ENCODE measurements around the gene RASD2. TPM values are rescaled to one million over a fixed set of nuclear protein-coding genes. Genes with fewer than 3 reads are reported as not detected.
"Not testable (repeated sequence)": the region's sequence is repeated elsewhere in the genome, so short reads cannot be mapped to it uniquely, and the experiment has no call there.

Gene RASD2
- total RNA-seq, result 0.05 TPM in 1 of 2 replicates, not detected in the other

- intact Hi-C loops (cut with micrococcal nuclease), result loop anchor here (1.0 kb wide), 1 partner anchor 12 kb away; no protein-coding TSS in a partner anchor
These were observed at the start of gene RASD2 for GRCh38 chr22:35540595-35541253. TSS of gene RASD2 (plus strand) at chr22:35540831. CDS start at chr22:35546810, 5,979 bp downstream.

GRCh38 chr22:35491061-35491907 lies 49.3 kb upstream of the RASD2 start:
- intact Hi-C loops (cut with micrococcal nuclease), result not testable (repeated sequence)

- intact Hi-C loops (cut with micrococcal nuclease), result no loop called here
These were observed 48.7 kb upstream of the RASD2 start for GRCh38 chr22:35491908-35492380.

GRCh38 chr22:35493074-35493473 lies 47.6 kb upstream of the RASD2 start:
- intact Hi-C loops (cut with micrococcal nuclease), result no loop called here

DNA sequence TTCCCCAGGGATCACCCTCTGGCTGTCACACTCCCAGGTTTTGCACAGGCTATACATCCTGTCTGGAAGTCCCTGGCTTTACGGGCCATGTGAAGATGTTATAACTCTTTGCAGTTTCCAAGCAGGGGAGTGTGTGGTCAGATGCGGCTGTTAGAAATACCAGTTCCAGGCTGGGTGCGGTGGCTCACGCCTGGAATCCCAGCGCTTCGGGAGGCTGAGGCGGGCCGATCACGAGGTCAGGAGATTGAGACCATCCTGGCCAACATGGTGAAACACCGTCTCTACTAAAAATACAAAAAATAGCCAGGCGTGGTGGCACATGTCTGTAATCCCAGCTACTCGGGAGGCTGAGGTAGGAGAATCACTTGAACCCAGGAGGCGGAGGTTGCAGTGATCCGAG lies 44.9 kb upstream of the RASD2 start:
- intact Hi-C loops (cut with micrococcal nuclease), result not testable (repeated sequence)

DNA sequence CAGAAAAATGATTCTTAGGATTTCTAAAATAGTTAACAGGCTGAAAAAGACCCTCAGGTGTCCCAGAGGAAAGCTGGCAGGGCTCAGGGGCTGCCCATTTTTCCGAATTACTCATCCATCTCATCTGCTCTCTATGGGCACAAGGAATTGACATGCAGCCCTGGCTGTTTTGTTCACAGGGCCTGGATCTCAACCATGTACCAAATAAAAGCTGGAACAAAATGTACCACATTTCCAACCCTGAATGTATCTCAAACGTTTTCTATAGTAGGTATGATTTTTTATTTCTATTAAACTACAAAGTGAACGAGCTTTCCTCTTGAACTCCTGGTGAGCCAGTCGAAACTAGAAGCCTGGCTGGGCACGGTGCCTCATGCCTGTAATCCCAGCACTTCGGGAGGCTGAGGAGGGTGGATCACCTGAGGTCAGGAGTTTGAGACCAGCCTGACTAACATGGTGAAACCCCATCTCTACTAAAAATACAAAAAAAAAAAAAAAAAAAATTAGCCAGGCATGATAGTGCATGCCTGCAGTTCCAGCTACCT lies 43.8 kb upstream of the RASD2 start:
- intact Hi-C loops (cut with micrococcal nuclease), result no loop called here

DNA sequence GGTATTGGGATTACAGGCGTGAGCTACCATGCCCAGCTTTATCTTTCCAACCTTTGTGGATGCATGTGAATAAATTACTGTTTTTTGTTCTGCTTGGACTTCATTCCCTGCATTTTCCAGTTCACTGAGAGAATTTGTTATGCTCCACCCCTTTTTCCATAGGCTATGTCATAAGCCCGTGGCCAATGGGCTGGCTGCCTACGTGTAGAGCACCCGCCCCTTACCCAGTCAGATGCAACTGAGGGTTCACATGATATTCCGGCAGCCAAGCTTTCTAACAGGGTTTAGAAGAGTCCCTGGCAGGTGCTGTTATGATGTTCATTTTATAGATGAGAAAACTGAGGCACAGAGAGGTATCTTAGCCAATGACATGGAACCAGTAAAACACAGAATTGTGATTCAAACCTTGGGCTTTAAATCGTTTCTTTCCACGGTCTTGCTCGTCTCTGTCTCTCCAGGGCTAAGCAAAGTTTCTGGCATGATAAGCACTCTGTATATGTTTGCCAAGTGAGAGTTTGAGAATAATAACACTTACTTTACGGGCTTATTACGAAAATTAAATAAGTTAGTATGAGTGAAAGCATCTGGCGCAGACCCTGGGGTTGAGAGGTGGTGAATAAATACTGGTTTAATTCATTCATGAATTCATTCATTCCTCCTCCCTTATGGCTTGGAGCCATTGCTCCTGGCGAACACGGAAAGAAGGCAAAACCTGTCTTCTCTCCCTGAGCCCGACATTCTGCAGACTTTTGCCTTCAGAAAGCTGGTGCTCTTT lies 42.4 kb upstream of the RASD2 start:
- intact Hi-C loops (cut with micrococcal nuclease), result no loop called here

- intact Hi-C loops (cut with micrococcal nuclease), result no loop called here
These were observed 37.8 kb upstream of the RASD2 start for GRCh38 chr22:35502836-35503235.

- intact Hi-C loops (cut with micrococcal nuclease), result no loop called here
These were observed 35.0 kb upstream of the RASD2 start for GRCh38 chr22:35505399-35506258.

DNA sequence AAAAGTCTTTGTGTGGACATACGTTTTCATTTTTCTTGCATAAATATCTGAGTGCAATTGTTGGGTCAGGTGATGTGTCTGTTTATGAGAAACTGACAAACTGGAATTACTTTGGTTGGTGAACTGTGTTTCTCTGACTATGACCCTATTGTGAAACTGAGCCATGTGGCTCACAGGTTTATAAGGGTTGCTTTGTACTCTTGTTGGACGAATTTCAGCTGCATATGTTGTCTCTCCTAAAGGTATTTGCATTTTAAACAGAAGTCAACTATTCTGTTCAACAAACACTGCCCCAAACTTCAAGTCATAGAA lies 34.4 kb upstream of the RASD2 start:
- intact Hi-C loops (cut with micrococcal nuclease), result no loop called here

DNA sequence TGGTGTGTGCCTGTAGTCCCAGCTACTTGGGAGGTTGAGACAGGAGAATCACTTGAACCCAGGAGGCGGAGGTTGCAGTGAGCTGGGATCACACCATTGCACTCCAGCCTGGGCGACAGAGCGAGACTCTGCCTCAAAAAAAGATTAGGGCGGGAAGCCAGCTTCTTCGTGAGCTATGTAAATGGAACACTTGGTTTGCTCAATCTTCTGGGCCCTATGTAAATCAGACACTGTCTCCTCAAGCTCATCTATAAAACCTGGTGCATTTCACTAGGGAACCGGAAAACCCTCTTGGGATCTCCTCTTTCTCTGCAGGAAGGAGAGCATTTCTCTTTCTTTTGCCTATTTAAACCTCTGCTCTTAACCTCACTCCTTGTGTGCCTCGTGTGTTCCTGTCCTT lies 32.8 kb upstream of the RASD2 start:
- intact Hi-C loops (cut with micrococcal nuclease), result not testable (repeated sequence)

- intact Hi-C loops (cut with micrococcal nuclease), result no loop called here
These were observed 31.2 kb upstream of the RASD2 start for GRCh38 chr22:35509451-35509850.

DNA sequence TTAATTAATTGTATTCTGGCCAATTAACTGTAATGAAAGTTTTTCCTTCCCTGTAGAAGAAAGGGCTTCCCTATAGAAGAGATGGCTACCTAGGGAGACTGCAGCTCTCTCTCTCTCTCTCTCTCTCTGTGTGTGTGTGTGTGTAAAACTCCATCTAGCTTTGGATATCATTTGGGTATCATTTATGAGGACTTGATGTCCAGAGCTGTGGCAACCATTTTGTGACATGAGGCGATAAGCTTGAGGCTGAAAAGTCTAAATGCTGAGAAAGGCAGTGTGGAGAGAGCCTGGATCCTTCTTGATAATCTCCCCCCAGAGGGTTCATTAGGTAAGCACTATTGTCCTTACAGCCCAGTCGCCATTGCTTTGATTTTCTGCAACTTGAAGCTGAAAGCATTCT lies 30.7 kb upstream of the RASD2 start:
- intact Hi-C loops (cut with micrococcal nuclease), result no loop called here

GRCh38 chr22:35510481-35510934 lies 30.1 kb upstream of the RASD2 start:
- intact Hi-C loops (cut with micrococcal nuclease), result no loop called here

GRCh38 chr22:35510951-35511350 lies 29.7 kb upstream of the RASD2 start:
- intact Hi-C loops (cut with micrococcal nuclease), result no loop called here

GRCh38 chr22:35514366-35514765 lies 26.3 kb upstream of the RASD2 start:
- intact Hi-C loops (cut with micrococcal nuclease), result no loop called here

GRCh38 chr22:35515952-35516351 lies 24.7 kb upstream of the RASD2 start:
- intact Hi-C loops (cut with micrococcal nuclease), result not testable (repeated sequence)

GRCh38 chr22:35516723-35517122 lies 23.9 kb upstream of the RASD2 start:
- intact Hi-C loops (cut with micrococcal nuclease), result no loop called here

DNA sequence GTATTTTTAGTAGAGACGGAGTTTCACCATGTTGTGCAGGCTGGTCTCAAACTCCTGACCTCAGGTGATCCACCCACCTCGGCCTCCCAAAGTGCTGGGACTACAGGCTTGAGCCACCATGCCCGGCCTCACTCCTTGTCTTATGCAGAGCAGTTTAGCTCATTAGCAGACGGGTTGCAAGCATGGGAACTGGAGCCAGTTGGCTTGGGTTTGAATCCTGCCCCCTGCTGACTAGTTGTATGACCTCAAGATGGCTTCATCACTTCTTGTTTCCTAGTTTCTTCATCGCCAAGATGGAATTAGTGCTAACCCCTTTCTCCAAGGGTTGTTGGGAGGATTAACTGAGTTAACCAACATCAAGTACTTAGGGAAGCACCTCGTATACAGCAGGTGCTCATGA lies 23.4 kb upstream of the RASD2 start:
- intact Hi-C loops (cut with micrococcal nuclease), result no loop called here

DNA sequence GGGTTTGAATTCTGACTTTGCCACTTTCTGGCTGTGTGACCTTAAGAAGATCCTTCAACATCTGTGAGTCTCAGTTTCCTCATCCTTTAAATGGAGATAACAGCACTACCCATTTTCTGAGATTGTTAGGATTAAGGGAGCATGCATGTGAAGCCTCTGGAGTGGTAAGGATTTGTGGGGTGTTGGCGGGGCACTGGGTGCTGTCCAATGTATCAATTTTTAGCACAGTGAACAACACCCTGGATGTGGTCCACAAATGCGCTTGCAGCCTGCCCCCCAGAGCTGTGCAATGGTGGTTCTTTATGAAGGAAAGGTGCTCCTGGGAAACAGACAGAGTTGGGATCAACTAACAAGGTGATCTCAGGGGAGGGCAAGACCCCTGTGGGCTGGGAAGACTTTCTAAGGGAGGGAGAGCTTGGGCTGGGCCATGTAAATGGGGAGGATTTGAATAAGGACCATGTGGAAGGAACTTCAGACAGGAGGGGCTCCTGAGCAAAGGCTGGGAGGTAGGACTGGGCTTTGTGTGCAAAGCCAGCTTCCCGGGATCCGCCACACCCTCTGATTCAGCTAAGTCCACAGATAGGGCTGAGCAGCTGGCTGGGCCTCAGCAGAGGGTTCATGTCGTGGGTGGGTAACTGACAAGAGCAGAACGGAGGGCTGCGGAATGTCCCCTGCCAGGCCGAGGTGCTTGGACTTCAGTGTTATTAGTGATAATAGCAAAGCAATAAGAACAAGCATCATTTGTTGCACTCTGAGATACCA lies 22.7 kb upstream of the RASD2 start:
- intact Hi-C loops (cut with micrococcal nuclease), result no loop called here
